ENCODE results near the gene EPB41L5. TPM values are rescaled to one million over a fixed set of nuclear protein-coding genes. Genes with fewer than 3 reads are reported as not detected.

The EPB41L5 gene
- total and polyA plus RNA-seq, 10 of the 15 experiments (the other 5 are each of a cell fraction or from before 2014, with no cell fraction given) = 2.1 to 20.4 (median 8.2) TPM

- TF ChIP-seq SKIL (IDR thresholded peaks at IDR 0.05; ENCODE audit: low read depth, poor library complexity, severe bottlenecking) (no peak), ASH2L (IDR thresholded peaks at IDR 0.05; ENCODE audit: borderline replicate concordance, low read depth) (peak; percentile 79; the same call in 1 of the 2 replicates), EED (IDR thresholded peaks at IDR 0.05; ENCODE audit: low read depth) (no peak; the same call in 1 of the 2 replicates), POLR2A (IDR thresholded peaks at IDR 0.05; ENCODE audit: low read depth, low read length) (peak; percentile 94), BRCA1 (IDR thresholded peaks at IDR 0.05; ENCODE audit: low read depth, low read length) (no peak), TAF1 (IDR thresholded peaks at IDR 0.05; ENCODE audit: borderline replicate concordance, low read depth, low read length) (peak; percentile 56; the same call in 1 of the 2 replicates), ZBTB4 (CRISPR knock-in tag; IDR thresholded peaks at IDR 0.05) (no peak), CEBPZ (IDR thresholded peaks at IDR 0.05; ENCODE audit: low read depth, low read length) (no peak), RCOR1 (conservative IDR thresholded peaks at IDR 0.05; ENCODE audit: low read depth, low read length) (no peak), PAX5 (IDR thresholded peaks at IDR 0.05; ENCODE audit: borderline replicate concordance, low read depth, low read length) (peak; percentile 88), TARDBP (IDR thresholded peaks at IDR 0.05; ENCODE audit: borderline replicate concordance) (0 out of 2 replicates have a peak, but pooled peaks have one; percentile 61), GABPA (IDR thresholded peaks at IDR 0.05; ENCODE audit: low read depth) (0 out of 2 replicates have a peak, but pooled peaks have one; percentile 44), ETV6 (conservative IDR thresholded peaks at IDR 0.05 in 1 of 2, IDR thresholded peaks at IDR 0.05 in 1 of 2; ENCODE audit: borderline replicate concordance in 1 of 2, low read depth in 1 of 2) (peak in 1 of 2 experiments; percentile 15; a peak in 1 of 4 replicates), ZBTB33 (IDR thresholded peaks at IDR 0.05) (no peak)
Measured at GRCh38 chr2:120223034-120223912, 210.4 kb downstream of the EPB41L5 start, which contains the start of gene TMEM185B (continued).

Measured in GM12878 (cell line).